BE2C (cell line): ENCODE data around the gene ZRANB3.
A peak's percentile ranks its signal among the peaks of the same experiment; 100 is the strongest.

Experiments used
- DNase-seq: peaks from one replicate; pipeline ENCODE4 v3.0.0-alpha.2; 2020
- H3K27me3 ChIP-seq: fragments of 250-450 bp; sonication (Bioruptor Pico); 2 replicates; pipeline ENCODE4 v1.5.1; 2020; ENCODE audit warnings: mild to moderate bottlenecking
- H3K36me3 ChIP-seq: fragments of 250-450 bp; sonication (Bioruptor Pico); 2 replicates; pipeline ENCODE4 v1.5.1; 2020; ENCODE audit warnings: mild to moderate bottlenecking
- H3K4me1 ChIP-seq: fragments of 250-450 bp; sonication (Bioruptor Pico); 2 replicates; pipeline ENCODE4 v1.5.1; 2020
- H3K4me3 ChIP-seq: 2 replicates; pipeline ENCODE4 v1.5.1; 2011; ENCODE audit warnings: low read depth, low read length
- H3K9me3 ChIP-seq: fragments of 250-450 bp; sonication (Bioruptor Pico); 2 replicates; pipeline ENCODE4 v1.5.1; 2020
- CTCF ChIP-seq: IDR thresholded peaks from 2 replicates; pipeline ENCODE4 v1.5.1; 2012; ENCODE audit warnings: mild to moderate bottlenecking, low read depth, low read length

ZRANB3 gene

DNA sequence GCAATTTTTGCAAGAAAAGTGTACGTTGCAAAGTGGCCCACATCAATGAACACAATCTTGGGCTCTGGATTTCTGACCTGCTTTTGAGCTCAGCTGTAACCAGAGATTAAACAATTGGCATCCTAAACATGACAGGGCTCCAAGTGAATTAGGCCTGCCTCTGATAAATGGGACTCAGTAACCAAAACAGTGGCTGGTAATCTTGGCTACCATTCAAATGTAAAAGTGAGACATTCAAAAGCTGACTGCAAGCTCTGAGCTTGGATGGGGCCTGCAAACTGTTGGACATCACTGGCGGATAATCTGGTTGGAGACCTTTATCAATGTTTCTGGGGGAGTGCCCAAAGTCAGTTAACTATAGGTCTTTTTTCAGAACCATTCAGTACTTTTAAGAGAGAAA lies 318.3 kb downstream of the ZRANB3 start:
- Histone ChIP-seq H3K4me1 (no peaks in the 10 kb centered on the region), H3K4me3 (no peak overlapping the region), H3K36me3 (no peaks in the 10 kb centered on the region), H3K27me3 (no peaks in the 10 kb centered on the region), H3K9me3 (no peaks in the 10 kb centered on the region)
- DNase-seq = peak; percentile 6
- TF ChIP-seq CTCF = no peak

DNA sequence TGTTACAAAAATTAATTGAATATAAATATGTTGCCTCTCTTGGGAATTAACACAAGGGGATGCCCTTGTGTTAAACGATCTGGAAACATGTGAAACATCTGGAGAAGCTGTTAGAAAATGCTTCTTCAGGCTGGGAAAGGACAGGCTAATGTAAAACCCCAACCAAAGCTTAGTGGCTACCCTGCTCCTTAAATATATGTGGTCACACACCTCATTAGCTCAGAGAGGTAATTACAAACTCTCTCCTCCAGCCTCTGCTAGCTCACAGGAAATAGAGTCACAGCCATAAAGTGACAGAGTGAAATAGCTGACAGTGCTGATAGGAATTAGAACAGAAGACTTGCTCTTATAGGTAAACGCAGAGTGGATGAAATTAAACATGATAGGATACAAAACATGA lies 323.0 kb downstream of the ZRANB3 start:
- Histone ChIP-seq H3K27me3 (no peaks in the 10 kb centered on the region), H3K36me3 (no peaks in the 10 kb centered on the region), H3K4me3 (no peak overlapping the region), H3K9me3 (no peaks in the 10 kb centered on the region), H3K4me1 (no peaks in the 10 kb centered on the region)
- DNase-seq = no peak
- no peak for TF ChIP-seq CTCF

DNA sequence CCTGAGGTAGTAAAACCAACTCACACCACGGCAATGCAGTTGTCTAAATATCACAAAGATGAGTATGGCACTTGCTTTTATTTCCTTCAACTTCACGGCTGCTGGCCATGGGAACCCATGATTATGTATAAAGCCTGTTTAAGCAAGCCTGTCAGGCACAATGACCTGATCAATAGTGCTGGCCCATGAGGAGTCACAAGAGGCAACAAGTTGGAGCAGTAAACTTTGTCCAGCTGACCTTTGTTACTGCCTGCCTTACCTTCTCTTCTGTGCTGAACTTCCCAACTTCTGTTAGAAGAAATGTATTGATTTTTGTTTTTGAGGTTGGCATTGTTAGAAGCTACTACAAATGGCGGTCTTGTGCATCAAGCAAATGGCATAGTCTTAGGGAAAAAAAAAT lies 327.1 kb downstream of the ZRANB3 start:
- Histone ChIP-seq H3K27me3 (no peaks in the 10 kb centered on the region), H3K4me1 (no peaks in the 10 kb centered on the region), H3K36me3 (no peaks in the 10 kb centered on the region), H3K4me3 (no peak overlapping the region), H3K9me3 (no peaks in the 10 kb centered on the region)
- DNase-seq = no peak
- TF ChIP-seq CTCF = no peak

DNA sequence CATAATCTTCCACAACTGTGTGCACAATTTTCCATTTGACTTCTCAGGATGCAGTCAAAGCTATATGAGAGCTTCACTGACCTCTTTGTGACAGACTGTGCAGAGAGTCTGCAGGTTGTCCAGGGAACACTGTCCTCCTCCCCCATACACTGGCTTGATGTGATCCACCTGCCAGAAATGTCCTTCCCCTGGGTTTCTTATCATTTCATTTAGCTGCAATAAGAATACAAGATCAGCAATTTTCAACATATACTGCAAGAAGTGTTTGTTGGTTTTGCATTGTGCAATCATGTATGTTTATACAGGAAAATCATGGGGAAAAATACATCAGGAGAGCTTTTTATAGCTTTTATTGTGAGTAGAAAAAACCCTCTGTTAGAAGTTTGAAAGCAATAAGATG lies 328.3 kb downstream of the ZRANB3 start:
- no peaks in the 10 kb centered on the region for H3K36me3 ChIP-seq
- no peaks in the 10 kb centered on the region for H3K27me3 ChIP-seq
- H3K9me3 ChIP-seq = no peaks in the 10 kb centered on the region
- DNase-seq = no peak
- no peak for TF ChIP-seq CTCF
- H3K4me3 ChIP-seq = no peak overlapping the region
- H3K4me1 ChIP-seq = no peaks in the 10 kb centered on the region

DNA sequence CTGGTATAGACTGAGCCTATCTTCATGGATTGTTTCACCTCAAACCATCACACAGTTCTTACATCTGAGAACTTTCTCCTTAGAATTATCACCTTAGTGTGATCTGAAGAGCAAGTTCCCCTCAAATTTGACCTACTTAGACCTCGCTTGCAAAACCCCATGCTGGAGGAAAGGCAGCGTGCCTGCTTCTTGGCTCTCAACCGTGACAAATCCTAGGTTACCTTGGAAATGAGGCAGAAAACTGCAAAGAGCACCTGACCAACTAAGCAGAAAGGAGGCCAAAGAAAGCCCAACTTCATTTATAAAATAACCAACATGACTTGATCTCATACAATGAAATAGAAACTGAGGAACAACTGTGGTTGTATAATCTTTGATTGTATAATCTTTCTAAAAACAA lies 332.5 kb downstream of the ZRANB3 start:
- Histone ChIP-seq H3K4me1 (no peaks in the 10 kb centered on the region), H3K9me3 (no peaks in the 10 kb centered on the region), H3K4me3 (no peak overlapping the region), H3K27me3 (no peaks in the 10 kb centered on the region), H3K36me3 (no peaks in the 10 kb centered on the region)
- no peak for TF ChIP-seq CTCF
- no peak for DNase-seq

GRCh38 chr2:135190799-135191198 lies 340.2 kb downstream of the ZRANB3 start:
- no peaks in the 10 kb centered on the region for H3K36me3 ChIP-seq
- no peak for TF ChIP-seq CTCF
- H3K27me3 ChIP-seq = no peaks in the 10 kb centered on the region
- no peak overlapping the region for H3K4me3 ChIP-seq
- no peaks in the 10 kb centered on the region for H3K4me1 ChIP-seq
- H3K9me3 ChIP-seq = no peaks in the 10 kb centered on the region
- no peak for DNase-seq
